NCI-H226 (cell line): Measurements from ENCODE around the gene MIGA2.

Experiments
- DNase-seq: peaks from one replicate; pipeline ENCODE4 v3.0.0-alpha.2; 2015

MIGA2 gene

DNA sequence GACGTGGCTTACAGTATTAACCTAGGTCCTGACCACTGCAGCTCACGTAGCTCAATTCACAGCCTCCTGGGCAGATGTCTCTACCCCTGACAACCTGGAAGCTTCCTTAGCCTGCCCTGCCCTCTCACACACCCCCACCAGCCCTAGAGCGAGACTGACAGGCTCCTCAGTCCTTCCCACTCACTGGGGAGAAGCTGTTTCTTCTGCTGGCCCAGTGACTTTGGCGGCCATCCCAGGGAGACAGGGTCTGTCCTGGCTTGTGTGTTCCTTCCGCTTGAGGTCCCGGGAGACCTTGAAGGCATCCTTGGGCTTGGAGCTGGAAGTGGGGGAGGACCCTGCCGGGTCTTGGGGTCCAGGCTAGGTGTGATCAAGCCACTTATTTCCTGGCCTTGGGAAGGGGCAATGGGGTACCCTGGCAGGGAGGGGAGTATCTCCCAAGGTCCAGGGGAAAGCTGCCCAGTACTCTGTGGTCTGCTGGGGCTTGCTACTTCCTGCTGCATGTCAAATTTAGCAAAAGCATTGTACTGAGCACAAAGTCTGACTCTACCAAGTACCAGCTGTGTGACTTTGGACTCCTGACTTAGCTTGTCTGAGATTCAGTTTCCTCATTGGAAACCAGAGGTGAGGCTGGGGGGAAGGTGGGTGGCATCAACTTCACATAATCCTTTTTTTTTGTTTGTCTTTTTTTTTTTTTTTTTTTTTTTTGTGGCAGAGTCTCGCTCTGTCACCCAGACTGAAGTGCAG, 1.9 kb downstream of the MIGA2 start:
- DNase-seq = no peak

DNA sequence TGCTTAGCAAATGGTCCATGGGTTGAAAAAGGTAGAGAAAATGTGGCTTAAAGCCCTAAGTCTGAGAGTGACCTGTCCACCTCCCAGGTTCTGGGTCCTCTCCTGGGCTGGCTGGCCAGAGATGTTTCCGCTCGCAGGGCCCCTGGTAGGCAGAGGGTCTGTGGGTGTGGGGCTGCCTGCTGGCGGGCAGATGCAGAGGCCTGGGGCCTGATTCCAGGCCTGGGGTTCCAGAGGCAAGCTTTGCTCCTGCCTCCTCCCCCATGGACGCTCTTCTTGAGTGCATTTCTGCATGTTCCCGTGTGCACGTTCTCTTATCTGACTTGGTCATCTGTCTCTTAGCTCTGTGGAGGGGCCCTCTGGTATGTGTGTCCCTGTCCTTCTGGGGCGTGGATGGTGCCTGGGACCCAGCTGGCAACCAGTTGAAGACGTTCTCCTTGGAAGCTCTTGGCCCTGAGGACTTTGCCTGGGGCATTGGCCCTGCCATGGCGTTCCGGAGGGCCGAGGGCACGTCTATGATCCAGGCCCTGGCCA, 3.8 kb downstream of the MIGA2 start:
- DNase-seq = no peak

DNA sequence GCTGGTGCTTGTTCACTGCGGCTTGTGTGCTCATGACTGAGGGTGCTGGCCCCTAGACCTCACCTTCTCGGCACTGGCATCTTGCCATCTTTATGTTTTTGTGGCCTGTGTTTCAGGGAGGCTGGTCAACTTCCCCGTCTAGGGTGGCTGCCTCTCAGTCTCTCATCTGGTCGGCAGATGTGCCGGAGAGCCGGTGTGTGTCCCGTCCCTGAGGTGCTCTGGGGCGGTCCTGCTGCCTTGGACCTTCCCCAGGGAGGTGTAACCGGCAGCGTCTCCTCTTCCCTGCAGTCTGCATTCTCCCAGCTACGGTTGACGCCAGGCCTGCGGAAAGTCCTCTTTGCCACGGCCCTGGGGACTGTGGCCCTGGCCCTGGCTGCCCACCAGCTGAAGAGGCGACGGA, 5.6 kb downstream of the MIGA2 start:
- no peak for DNase-seq

DNA sequence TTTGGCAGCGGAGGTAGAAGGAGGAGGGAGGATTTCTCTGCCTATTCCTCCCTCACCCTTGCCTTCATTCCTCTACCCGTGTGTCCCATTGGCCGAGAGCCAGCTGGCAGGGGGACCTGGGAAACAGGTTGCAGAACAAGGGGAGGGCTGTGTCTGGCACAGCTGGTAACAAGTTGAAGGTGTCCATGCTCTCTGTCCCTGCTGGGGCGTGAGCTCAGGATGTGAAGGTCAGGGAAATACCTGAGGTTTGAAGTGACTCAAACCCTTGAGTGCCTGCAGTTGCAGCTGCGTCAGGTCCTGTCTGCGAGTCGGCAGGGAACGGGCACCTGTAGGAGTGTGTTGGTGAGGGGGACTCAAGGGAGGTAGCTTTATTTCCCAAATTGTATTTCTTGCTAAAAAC, 16.2 kb downstream of the MIGA2 start:
- peak; percentile 31 for DNase-seq

DNA sequence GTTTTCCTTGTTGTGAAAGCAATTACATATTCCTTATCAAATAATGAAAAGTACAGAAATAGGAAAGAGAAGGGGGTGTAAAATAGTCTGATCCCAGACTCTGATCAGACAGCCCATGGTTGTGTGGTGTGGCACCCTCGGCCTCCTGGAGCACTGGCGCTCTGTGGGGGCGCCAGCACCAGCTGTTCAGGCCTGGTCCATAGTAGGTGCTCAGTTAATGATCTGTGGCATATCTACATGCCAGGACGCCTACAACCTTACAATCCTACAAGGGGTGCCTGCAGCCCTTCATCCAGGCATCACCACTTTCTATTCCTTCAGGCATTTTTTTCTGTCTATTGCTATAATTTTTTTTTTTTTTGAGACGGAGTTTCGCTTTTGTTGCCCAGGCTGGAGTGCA, 16.6 kb downstream of the MIGA2 start:
- no peak for DNase-seq

DNA sequence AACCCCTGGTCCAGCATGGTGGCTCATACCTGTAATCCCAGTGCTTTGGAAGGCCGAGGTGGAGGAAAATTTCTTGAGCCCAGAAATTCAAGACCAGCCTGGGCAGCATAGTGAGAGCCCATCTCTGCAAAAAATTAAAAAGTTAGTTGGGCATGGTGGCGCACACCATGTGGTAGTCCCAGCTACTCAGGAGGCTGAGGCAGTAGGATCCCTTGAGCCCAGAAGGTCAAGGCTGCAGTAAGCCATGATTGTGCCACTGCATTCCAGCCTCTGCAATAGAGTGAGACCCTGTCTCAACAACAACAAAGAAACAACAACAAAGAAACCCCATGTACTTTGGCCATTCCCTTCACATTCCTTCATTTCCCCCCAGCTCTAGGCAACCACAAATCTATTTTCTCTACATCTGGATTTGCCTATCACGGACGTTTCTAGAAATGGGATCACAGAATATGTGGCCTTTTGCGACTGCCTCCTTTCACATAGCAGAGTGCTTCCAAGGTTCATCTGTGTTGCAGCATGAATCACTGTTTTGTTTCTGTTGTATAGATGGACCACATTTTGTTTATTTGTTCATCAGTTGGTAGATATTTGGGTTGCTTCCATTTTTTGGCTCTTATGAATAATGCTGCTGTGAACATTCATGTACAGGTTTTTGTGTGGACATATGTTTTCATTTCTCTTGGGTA, 17.9 kb downstream of the MIGA2 start:
- no peak for DNase-seq

DNA sequence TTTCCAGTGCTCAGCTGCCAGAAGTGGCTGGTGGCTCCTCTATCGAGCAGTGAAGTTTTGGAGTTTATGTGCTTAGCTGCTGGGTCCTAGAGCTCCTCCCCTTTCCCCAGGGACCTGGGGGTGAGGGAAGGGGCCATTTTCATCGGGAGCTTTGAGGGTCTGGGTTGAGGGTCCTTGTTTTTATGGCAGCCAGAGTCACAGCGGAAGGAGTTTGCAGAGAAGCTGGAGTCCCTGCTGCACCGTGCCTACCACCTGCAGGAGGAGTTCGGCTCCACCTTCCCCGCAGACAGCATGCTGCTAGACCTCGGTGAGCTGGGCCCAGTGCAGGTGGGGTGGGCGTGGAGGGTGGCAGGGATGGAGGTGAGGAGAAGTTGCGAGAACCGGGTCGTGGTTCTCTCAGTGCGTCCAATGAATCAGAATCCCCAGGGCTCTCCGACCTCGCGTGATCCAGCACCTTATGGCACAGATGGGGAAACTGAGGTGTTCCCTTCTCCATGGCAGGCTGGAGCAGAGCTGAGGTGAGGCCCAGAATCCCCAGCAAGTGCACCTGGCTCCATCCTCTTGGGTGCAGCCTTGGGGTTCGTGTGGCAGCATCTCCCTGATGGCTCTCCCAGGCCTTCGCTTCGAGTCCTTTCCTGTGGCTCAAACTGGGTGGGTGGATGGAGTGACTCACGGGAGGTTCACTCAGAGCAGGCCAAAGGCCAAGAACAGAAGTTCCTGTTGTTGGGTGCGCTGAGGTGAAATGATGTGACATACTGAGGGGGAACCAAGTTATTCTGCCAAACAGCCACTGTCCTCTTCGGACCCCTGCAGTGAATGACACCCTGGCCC, 22.8 kb downstream of the MIGA2 start:
- DNase-seq = no peak

DNA sequence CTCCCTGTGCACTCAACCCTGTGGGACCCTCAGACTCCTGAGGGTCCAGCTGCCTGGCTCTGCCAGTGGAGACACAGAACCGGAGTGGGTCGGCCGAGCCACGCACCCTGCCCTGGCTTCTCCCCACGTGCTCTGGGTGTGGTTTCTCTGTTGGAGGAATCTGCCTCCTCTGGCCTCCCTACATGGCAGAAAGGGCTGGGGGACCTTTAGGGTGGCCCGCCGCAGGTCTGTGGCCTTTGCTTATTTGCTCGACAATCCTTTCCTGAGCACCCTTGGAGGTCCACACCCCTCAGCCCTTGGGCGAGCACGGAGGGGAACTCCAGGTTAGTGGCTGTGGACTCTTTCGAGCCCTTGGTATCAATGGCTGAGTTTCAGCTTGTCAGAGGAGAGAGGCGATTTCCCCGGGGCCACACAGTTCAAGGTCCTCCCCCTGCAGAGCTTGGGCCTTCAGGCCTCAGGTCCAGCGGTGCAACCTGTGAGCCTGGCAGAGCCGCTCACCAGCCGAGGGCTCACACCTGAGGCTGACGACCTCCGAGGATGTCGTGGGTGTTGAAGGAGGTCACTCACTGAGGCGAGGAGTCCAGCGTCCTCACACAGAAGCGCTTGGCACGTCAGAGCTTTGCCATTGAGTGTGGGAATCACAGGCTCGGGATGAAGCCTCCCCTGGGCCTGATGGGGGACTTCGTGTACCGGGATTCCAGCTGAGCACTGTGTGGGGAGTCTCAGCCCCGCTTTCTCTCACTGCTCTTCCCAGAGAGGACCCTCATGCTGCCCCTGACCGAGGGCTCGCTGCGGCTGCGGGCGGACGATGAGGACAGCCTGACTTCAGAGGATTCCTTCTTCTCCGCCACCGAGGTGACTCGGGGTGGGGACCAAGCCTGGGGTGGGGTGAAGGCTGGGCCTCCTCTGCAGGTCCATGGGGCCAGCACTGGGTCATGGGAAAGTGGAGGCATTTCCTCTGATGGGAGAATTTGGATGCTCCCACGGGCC, 23.7 kb downstream of the MIGA2 start:
- no peak for DNase-seq

DNA sequence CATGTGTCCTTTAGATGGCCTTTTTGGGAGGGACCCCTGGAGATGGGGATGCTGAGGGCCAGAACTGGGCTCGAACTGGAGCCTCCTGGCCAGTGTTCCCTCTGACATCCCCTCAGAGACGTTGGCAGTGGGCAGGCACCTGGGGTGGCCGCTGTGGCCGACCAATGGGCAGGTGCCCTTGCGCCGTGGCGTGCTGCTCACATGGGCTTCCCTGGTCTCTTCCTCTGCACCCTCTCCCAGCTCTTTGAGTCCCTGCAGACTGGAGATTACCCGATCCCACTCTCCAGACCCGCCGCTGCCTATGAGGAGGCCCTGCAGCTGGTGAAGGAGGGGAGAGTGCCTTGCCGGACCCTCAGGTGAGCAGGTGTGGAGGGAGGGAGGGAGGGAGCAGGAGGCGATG, 24.6 kb downstream of the MIGA2 start:
- no peak for DNase-seq

DNA sequence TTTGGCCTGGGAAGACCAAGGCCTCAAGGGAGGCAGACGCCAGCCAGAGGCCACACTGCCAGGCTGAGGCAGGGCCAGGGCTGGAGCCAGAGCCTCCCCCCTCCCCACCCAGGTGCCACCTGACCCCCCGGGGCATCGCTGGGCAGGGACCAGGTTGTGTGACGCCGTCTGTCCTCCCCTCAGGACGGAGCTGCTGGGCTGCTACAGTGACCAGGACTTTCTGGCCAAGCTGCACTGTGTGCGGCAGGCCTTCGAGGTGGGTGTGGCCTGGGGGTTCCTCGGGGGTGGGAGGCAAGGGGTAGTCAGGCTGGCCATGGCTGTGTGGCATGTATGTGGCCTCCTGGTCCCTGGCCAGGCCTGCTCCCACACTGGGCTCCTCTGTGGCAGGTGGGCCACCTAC, 26.6 kb downstream of the MIGA2 start:
- no peak for DNase-seq

DNA sequence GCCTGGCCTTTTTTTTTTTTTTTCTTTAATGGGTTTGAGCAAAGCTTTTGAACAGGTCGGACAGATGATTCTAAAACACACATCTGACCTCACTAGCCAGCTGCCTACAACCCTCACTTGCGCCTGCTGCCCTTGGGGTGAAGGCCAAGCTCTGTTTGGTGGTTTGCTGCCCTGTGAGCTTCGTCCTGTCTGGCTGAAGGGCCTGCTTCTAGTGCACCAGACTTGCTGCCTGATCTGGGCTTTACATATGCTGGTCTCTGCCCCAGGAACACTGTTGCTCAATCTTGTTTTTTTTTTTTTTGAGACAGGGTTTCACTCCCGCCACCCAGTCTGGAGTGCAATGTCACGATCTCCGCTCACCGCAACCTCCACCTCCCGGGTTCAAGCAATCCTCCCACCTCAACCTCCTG, 28.1 kb downstream of the MIGA2 start:
- no peak for DNase-seq

DNA sequence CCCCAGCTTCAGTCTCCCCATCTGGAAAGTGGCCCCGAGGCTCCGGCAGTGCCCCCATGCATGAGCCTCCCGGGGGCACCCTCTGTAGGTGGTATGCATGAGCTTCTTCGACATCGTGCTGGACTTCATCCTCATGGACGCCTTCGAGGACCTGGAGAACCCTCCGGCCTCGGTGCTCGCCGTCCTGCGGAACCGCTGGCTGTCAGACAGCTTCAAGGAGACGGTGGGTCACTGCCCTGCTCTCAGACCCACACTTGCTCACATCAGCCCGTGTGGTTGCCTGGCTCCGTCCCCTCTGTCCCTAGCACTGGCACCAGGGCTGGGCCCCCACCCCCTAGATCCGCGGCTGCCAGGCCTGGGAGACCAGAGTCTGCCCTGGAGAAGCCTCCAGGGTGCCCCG, 31.7 kb downstream of the MIGA2 start:
- no peak for DNase-seq

DNA sequence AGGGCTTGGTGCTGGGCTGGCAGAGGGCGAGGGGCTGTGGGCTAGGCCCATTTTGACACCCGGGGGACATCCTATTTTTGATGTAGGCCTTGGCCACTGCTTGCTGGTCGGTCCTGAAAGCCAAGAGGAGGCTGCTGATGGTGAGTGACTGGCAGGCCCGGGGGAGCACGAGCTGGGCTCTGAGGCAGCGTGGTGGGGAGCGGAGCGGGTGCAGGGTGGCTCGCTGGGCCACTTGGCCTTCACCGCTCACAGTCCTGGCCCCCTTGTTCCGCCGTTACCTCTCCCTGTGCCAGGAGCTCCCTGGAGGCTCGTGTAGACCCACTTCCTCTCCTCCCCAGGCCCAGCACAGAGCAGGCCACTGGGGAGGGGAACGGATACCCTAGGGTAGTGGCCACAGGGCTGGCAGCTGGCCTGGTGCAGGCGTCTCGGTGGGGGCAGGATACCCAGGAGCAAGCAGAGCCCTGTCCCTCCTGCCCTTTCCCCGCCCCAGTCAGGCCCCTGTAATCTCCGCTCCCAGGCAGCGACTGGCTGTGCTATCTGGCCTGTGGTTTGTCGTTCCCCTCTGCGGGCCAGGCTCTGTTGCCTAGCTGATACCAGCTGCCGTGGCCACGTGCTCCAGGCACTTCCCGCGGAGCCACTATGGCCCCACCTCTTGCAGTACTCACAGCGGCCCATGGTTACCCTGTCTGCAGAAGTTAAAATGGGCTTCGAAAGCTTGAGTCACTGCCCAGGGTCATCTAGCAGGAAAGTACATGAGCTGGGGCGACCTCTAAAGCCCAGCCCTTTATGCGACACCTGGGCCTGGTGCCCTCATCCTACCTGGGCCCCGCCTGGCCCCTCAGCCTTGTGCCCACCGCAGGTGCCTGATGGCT, 32.8 kb downstream of the MIGA2 start:
- DNase-seq = no peak

DNA sequence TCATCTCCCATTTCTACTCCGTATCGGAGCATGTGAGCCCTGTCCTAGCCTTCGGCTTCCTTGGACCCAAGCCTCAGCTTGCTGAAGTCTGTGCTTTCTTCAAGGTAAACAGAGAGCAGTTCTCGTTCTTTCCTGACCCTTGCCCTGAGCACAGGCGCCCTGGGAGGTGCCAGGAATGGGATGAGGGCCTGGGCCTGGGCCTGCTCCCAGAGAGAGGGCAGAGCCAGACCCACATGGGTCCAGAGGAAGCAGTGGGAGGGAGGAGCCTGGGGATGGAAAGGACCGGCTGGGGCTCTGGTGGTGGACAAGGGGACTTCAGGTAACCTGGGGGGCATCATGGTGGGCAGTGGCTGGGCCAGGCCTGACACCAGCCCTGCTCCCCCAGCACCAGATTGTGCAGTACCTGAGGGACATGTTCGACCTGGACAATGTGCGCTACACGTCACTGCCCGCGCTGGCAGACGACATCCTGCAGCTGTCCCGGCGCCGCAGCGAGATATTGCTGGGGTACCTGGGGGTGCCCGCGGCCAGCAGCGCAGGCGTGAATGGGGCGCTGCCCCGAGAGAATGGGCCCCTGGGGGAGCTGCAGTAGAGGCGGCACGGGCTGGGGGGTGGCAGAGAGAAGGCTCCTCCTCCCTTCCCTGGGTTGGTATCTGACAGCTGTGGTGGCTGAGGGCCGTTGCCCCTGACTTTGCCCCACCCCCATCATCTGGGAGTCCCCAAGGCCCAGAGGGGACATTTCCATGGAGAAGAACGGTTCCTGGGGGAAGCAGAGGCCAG, 33.6 kb downstream of the MIGA2 start:
- no peak for DNase-seq

DNA sequence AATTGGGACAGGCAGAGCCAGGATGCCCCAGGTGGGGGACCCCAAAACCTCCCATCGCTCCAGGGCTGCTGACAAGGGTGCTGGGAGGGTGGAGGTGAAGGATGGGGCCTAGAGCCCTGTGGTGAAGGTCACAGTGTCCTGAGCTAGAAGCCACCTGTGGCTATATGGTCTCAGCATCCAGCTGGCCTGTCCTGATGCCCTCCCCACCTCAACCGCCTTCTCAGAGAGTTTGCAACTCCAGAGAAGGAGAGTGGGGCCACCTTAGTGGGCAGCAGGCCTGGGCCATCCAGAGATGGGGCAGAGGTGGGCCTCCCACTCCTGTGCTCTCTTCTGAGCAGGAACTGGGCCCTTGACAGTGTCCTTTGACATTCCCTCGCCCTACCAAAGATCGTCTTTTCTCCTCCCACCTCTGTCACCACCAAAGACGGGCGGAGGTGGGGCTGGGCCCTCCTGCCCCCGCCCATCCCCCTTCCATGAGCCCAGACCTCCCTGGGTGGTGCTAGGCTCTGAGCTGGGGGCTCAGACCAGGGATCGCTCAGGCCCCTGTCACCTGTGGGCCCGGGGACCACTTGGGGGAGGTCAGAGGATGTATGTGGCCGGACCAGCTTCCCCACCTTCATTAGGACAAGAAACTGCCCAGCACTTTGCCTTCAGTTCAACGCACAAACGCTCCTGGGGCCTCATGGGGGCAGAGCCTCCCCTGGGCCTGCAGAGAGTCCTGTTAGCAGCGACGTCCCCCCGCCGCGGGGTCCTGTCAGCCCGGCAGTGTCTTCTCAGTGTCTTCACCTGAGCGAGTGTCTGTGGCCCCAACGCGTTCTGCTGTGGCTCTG, 34.5 kb downstream of the MIGA2 start:
- DNase-seq = no peak

DNA sequence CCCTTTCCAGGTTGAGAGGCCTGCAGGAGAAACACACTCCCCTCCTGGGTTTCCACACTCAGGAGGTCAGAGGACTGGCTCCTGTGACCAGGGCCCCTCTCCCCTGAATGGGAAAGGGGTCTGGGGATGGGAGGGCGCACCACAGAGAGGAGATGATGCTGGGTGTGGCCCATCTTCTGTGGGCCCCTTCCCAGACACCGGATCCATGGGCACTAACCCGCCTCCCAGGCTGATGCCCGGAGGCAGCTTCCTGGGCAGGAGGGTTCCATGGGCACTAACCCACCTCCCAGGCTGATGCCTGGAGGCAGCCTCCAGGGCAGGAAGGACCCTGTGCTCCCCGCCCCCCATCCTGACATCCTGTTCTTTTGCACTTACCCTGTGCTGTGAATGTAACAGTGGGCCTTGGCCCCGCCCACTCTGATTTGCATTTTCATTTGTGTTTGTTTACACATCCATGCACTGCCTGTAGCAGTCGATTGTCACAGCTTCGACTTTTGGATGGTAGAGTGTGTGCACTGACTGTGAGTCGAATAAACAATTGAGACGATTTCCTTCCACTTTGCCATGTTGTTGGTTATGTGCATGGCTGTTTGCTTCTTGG, 35.2 kb downstream of the MIGA2 start:
- DNase-seq = no peak

DNA sequence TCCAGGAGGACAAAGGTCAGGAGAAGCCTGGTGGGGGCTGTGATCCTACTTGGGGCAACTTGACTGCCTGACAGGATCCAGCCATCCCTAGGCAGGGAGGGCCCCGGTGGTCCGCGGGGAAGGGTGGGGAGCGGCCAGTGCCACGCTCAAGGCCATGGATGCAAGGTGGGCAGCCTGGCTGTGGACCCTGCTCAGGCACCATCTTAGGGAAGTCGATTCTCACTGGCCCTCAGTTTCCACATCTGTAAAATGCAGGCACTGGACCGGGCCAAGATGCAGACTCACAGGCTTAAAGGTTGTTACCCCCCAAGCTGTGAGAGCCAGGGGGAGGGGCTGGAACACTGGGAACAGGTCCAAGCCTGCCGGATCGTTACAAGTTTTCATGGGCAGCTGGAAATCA, 35.7 kb downstream of the MIGA2 start:
- DNase-seq = no peak

DNA sequence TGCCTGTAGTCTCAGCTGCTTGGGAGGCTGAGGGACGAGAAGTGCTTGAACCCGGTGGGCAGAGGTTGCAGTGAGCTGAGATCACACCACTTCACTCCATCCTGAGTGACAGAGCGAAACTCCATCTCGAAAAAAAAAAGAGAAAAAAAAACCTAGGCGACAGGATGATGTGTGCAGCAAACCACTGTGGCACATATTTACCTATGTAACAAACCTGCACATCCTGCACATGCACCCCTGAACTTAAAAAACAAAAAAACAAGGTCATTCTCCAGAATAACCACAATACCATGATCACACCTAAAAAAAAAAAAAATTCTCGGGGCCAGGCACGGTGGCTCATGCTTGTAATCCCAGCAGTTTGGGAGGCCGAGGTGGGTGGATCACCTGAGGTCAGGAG, 37.0 kb downstream of the MIGA2 start:
- DNase-seq = no peak

DNA sequence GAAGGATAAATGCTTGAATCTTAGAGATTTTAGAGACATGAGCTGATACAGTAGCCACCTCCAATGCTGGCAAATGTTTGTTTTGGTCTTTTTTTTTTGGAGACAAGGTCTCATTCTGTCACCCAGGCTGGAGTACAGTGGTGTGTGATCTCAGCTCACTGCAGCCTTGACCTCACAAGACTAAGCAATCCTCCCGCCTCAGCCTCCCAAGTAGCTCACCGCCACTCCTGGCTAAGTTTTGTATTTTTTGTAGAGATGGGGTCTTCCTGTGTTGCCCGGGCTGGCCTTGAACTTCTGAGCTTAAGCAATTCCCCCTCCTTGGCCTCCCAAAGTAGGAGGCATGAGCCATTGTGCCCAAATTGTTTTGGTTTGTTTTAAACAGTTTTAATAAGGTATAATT, 37.7 kb downstream of the MIGA2 start:
- DNase-seq = no peak
